Activated B cell treated with CpG ODN at 0.5 μM for 24 hours (primary cell): ENCODE data around the gene NANOS2. TPM values are rescaled to one million over a fixed set of nuclear protein-coding genes. Genes with fewer than 3 reads are reported as not detected.

Source experiments
- ATAC-seq: fragments of 200-7000 bp; cut with Tn5 transposase; one replicate; pipeline ENCODE4 v1.10.0; 2021; ENCODE audit warnings: low read depth, mild to moderate bottlenecking, moderate library complexity
- CTCF ChIA-PET: fragments of 350-600 bp; sonication (Branson Sonifier 250); formaldehyde crosslinking; loops from one replicate; lab custom pipeline; 2021; ENCODE audit warnings: antibody characterized with exemption; lab: Charles Lee
- POLR2A ChIA-PET: fragments of 350-600 bp; sonication (Branson Sonifier 250); formaldehyde crosslinking; loops from one replicate; lab custom pipeline; 2021; ENCODE audit warnings: antibody characterized with exemption; lab: Charles Lee
- DNase-seq: peaks from one replicate; pipeline ENCODE4 v3.0.0; 2022
- H3K27ac Mint-ChIP-seq: one replicate; pipeline ENCODE4 v1.8.0; 2020; ENCODE audit warnings: mixed read lengths
- H3K27me3 Mint-ChIP-seq: one replicate; pipeline ENCODE4 v1.8.0; 2021; ENCODE audit warnings: mixed read lengths
- H3K36me3 Mint-ChIP-seq: one replicate; pipeline ENCODE4 v1.8.0; 2021; ENCODE audit warnings: low read depth, mixed read lengths
- H3K4me1 Mint-ChIP-seq: one replicate; pipeline ENCODE4 v1.8.0; 2021; ENCODE audit warnings: mixed read lengths
- H3K4me3 Mint-ChIP-seq: one replicate; pipeline ENCODE4 v1.8.0; 2020; ENCODE audit warnings: mild to moderate bottlenecking, mixed read lengths
- H3K9me3 Mint-ChIP-seq: one replicate; pipeline ENCODE4 v1.8.0; 2020; ENCODE audit warnings: mixed read lengths
- CTCF ChIP-seq: fragments of 200-600 bp; IDR thresholded peaks from one replicate; pipeline ENCODE4 v1.8.0; 2022; ENCODE audit warnings: antibody characterized with exemption, mild to moderate bottlenecking
- intact Hi-C: fragments of 100-400 bp; cut with micrococcal nuclease; formaldehyde crosslinking; loops from one replicate; pipeline ENCODE4 v1.15.1; 2024
- total RNA-seq: library from RNA; stranded (reverse); gene quantifications from 2 replicates; pipeline ENCODE4 v1.2.3, GENCODE V29; 2022

NANOS2 gene
- total RNA-seq, 1 donor from 2014 or later = not detected

GRCh38 chr19:45901432-45901911 lies 13.1 kb downstream of the NANOS2 start:
- CTCF ChIA-PET = interaction anchor here (1.6 to 2.4 kb wide), 2 partner anchors 38 to 85 kb away, joined by 5 to 6 read pairs; partner anchors contain the start of gene SYMPK
- intact Hi-C loops = loop anchor here (5.0 kb wide), 1 partner anchor 446 kb away; the partner anchor contains the start of gene PPP5C
- ATAC-seq = no peak

GRCh38 chr19:45900738-45901431 lies 13.7 kb downstream of the NANOS2 start:
- peaks cover 27% of the 10 kb centered on the region for H3K36me3 Mint-ChIP-seq
- H3K27ac Mint-ChIP-seq = no peak overlapping the region
- TF ChIP-seq CTCF = no peak
- ATAC-seq (no peak), DNase-seq (no peak)
- no peaks in the 10 kb centered on the region for H3K27me3 Mint-ChIP-seq
- intact Hi-C loops = loop anchor here (5.0 kb wide), 1 partner anchor 446 kb away; the partner anchor contains the start of gene PPP5C
- ChIA-PET CTCF (interaction anchor here (1.6 to 2.4 kb wide), 2 partner anchors 38 to 84 kb away, joined by 5 to 6 read pairs; partner anchors contain the start of gene SYMPK), POLR2A (interaction anchor here (0.6 to 3.7 kb wide), 4 partner anchors 14 to 816 kb away, joined by 3 to 60 read pairs (median 18); partner anchors contain the start of genes IRF2BP1, PRKD2 and SYMPK)
- H3K4me1 Mint-ChIP-seq = peaks cover 29% of the 10 kb centered on the region
- peak overlapping the region; percentile 44 for H3K4me3 Mint-ChIP-seq
- no peaks in the 10 kb centered on the region for H3K9me3 Mint-ChIP-seq

More at GRCh38 chr19:45901432-45901911, 13.1 kb downstream of the NANOS2 start:
- DNase-seq = peak; percentile 41
- POLR2A ChIA-PET = interaction anchor here (0.6 to 3.7 kb wide), 6 partner anchors 11 to 815 kb away, joined by 3 to 60 read pairs (median 6); partner anchors contain the start of genes CCDC61, FBXO46, IRF2BP1 and PRKD2
- H3K9me3 Mint-ChIP-seq = no peaks in the 10 kb centered on the region
- peaks cover 27% of the 10 kb centered on the region for H3K36me3 Mint-ChIP-seq
- no peak overlapping the region for H3K27ac Mint-ChIP-seq
- peak overlapping the region; percentile 73 for H3K4me3 Mint-ChIP-seq
- no peaks in the 10 kb centered on the region for H3K27me3 Mint-ChIP-seq
- TF ChIP-seq CTCF = no peak
- H3K4me1 Mint-ChIP-seq = peaks cover 29% of the 10 kb centered on the region

- DNase-seq (no peak), ATAC-seq (no peak)
- no peak overlapping the region for H3K27ac Mint-ChIP-seq
- ChIA-PET POLR2A (interaction anchor here (1.5 to 3.7 kb wide), 2 partner anchors 14 to 37 kb away, joined by 3 to 33 read pairs; partner anchors contain the start of genes IRF2BP1 and SYMPK), CTCF (no interaction called here)
- H3K27me3 Mint-ChIP-seq = no peaks in the 10 kb centered on the region
- H3K4me1 Mint-ChIP-seq = peaks cover 33% of the 10 kb centered on the region
- H3K36me3 Mint-ChIP-seq = peaks cover 33% of the 10 kb centered on the region
- H3K4me3 Mint-ChIP-seq = no peak overlapping the region
- no peak for TF ChIP-seq CTCF
- H3K9me3 Mint-ChIP-seq = no peaks in the 10 kb centered on the region
- intact Hi-C loops = loop anchor here (5.0 kb wide), 1 partner anchor 447 kb away; the partner anchor contains the start of gene PPP5C
Observed at GRCh38 chr19:45899919-45900589, 14.5 kb downstream of the NANOS2 start.

GRCh38 chr19:45899253-45899652 lies 15.3 kb downstream of the NANOS2 start:
- H3K27ac Mint-ChIP-seq = no peak overlapping the region
- no peaks in the 10 kb centered on the region for H3K9me3 Mint-ChIP-seq
- H3K4me1 Mint-ChIP-seq = peaks cover 33% of the 10 kb centered on the region
- no peak for ATAC-seq
- POLR2A ChIA-PET = interaction anchor here (1.5 kb wide), 1 partner anchor 13 kb away, joined by 3 read pairs; the partner anchor contains the start of gene IRF2BP1
- TF ChIP-seq CTCF = no peak
- DNase-seq = no peak
- H3K4me3 Mint-ChIP-seq = no peak overlapping the region
- CTCF ChIA-PET = no interaction called here
- no peaks in the 10 kb centered on the region for H3K27me3 Mint-ChIP-seq
- intact Hi-C loops = no loop called here
- H3K36me3 Mint-ChIP-seq = peaks cover 37% of the 10 kb centered on the region
